Panc1 (cell line): ENCODE measurements around the gene TCP10L. TPM values are rescaled to one million over a fixed set of nuclear protein-coding genes. Genes with fewer than 3 reads are reported as not detected.
A peak's percentile ranks its signal among the peaks of the same experiment; 100 is the strongest.
"Not testable (repeated sequence)": the region's sequence is repeated elsewhere in the genome, so short reads cannot be mapped to it uniquely, and the experiment has no call there.

Experiments
- ATAC-seq: fragments of 200-7000 bp; cut with Tn5 transposase; 2 replicates; pipeline ENCODE4 v1.9.1; 2020; ENCODE audit warnings: mild to moderate bottlenecking, moderate library complexity
- BruUV-seq: library from RNA; stranded (reverse); fragments of 400-500 nt; replicated peaks from 2 replicates; lab custom pipeline; 2021; lab: Mats Ljungman, UMichigan
- CTCF ChIA-PET: fragments of 300-600 bp; sonication (Branson Sonifier 250); formaldehyde crosslinking; loops from one replicate; lab custom pipeline; 2022; ENCODE audit warnings: antibody characterized with exemption; lab: Charles Lee
- POLR2A ChIA-PET: fragments of 300-600 bp; sonication (Branson Sonifier 250); formaldehyde crosslinking; loops from one replicate; lab custom pipeline; 2022; ENCODE audit warnings: antibody characterized with exemption; lab: Charles Lee
- DNase-seq: peaks from one replicate; pipeline ENCODE4 v3.0.0-alpha.2; 2010; ENCODE audit warnings: low read depth, low spot score
- H3K27ac ChIP-seq: 2 replicates; pipeline ENCODE4 v1.5.1; 2011; ENCODE audit warnings: mild to moderate bottlenecking, low read length, inconsistent platforms
- H3K27me3 ChIP-seq: fragments of 200-500 bp; sonication (Bioruptor generic); 2 replicates; pipeline ENCODE4 v1.6.0; 2014; ENCODE audit warnings: low read length, inconsistent platforms; ENCODE audit not compliant: control insufficient read depth, insufficient read depth
- H3K36me3 ChIP-seq: fragments of 200-500 bp; sonication (Bioruptor generic); 2 replicates; pipeline ENCODE4 v1.5.1; 2014; ENCODE audit warnings: inconsistent platforms, mild to moderate bottlenecking, low read length, moderate library complexity; ENCODE audit not compliant: control insufficient read depth, insufficient read depth
- H3K4me1 ChIP-seq: 2 replicates; pipeline ENCODE4 v1.5.1; 2011; ENCODE audit warnings: inconsistent platforms, mild to moderate bottlenecking, low read length, moderate library complexity; ENCODE audit not compliant: control insufficient read depth, insufficient read depth
- H3K4me3 ChIP-seq, 2 experiments: 2 replicates each; pipeline ENCODE4 v1.5.1; 2011 to 2012; ENCODE audit warnings: low read depth in 2 of 2, low read length in 2 of 2, mild to moderate bottlenecking in 2 of 2, inconsistent platforms in 1 of 2, moderate library complexity in 1 of 2
- H3K9me3 ChIP-seq: fragments of 200-500 bp; sonication (Bioruptor generic); 2 replicates; pipeline ENCODE4 v1.5.1; 2014; ENCODE audit warnings: low read depth, mild to moderate bottlenecking, inconsistent platforms, low read length, moderate library complexity; ENCODE audit not compliant: control insufficient read depth, insufficient read depth
- CTCF ChIP-seq: fragments of 450-650 bp; IDR thresholded peaks from 2 replicates; pipeline ENCODE4 v1.5.1; 2017; ENCODE audit warnings: mild to moderate bottlenecking
- POLR2AphosphoS5 ChIP-seq: IDR thresholded peaks from 2 replicates; pipeline ENCODE4 v1.6.1; 2012; ENCODE audit warnings: mild to moderate bottlenecking, low read depth, low read length, moderate library complexity
- REST ChIP-seq, 2 experiments: IDR thresholded peaks; 2 replicates each; pipeline ENCODE4 v1.6.1; 2011 to 2012; ENCODE audit warnings: low read depth in 2 of 2, control low read depth in 1 of 2, low read length in 1 of 2, mild to moderate bottlenecking in 1 of 2, moderate library complexity in 1 of 2; ENCODE audit not compliant: insufficient read depth in 1 of 2
- SIN3A ChIP-seq: IDR thresholded peaks from 2 replicates; pipeline ENCODE4 v1.6.1; 2012; ENCODE audit warnings: low read depth, mild to moderate bottlenecking, low read length, moderate library complexity, borderline replicate concordance; ENCODE audit not compliant: insufficient read depth
- TCF7L2 ChIP-seq: IDR thresholded peaks from 2 replicates; pipeline ENCODE4 v1.6.1; 2011; ENCODE audit warnings: mild to moderate bottlenecking, low read depth, low read length, inconsistent platforms
- in situ Hi-C: cut with HindIII; loops from 2 replicates; pipeline ENCODE4 v1.10.0; 2016; ENCODE audit warnings: low sequenced_read_pairs, low pct_unique_long_range_greater_than_20kb
- intact Hi-C: fragments of 100-400 bp; cut with micrococcal nuclease; formaldehyde crosslinking; loops from one replicate; pipeline ENCODE4 v1.10.0; 2022; ENCODE audit not compliant: unreplicated experiment
- total RNA-seq: library from RNA; stranded (reverse); gene quantifications from one replicate; pipeline ENCODE4 v1.2.1, GENCODE V29; 2021; ENCODE audit not compliant: unreplicated experiment

The TCP10L gene
- total RNA-seq, 1 experiment from 2014 or later = 0.57 TPM

- no peak for DNase-seq
- no peaks in the 10 kb centered on the region for H3K36me3 ChIP-seq
- intact Hi-C loops = loop anchor here (5.0 kb wide), 1 partner anchor 150 kb away; the partner anchor contains the start of gene EVA1C
- no peaks in the 10 kb centered on the region for H3K27me3 ChIP-seq
- H3K4me1 ChIP-seq = no peaks in the 10 kb centered on the region
- in situ Hi-C loops = no loop called here
- ChIA-PET POLR2A (no interaction called here), CTCF (no interaction called here)
- no peaks in the 10 kb centered on the region for H3K9me3 ChIP-seq
- H3K4me3 ChIP-seq = no peak overlapping the region
- no TSS peak for BruUV-seq
- ATAC-seq = peak; percentile 75
- no peak overlapping the region for H3K27ac ChIP-seq
- TF ChIP-seq CTCF = peak; percentile 79
- TF ChIP-seq TCF7L2 = no peak
Measured at GRCh38 chr21:32562426-32562825, 22.9 kb downstream of the TCP10L start.

GRCh38 chr21:32561476-32561875 is 23.8 kb downstream of the TCP10L start:
- H3K27ac ChIP-seq, H3K4me3 ChIP-seq, H3K27me3 ChIP-seq, H3K36me3 ChIP-seq, DNase-seq, BruUV-seq, CTCF ChIA-PET, in situ Hi-C loops, H3K9me3 ChIP-seq, H3K4me1 ChIP-seq, ATAC-seq: not testable (repeated sequence)
- POLR2A ChIA-PET = interaction anchor here (0.5 kb wide), 1 partner anchor 308 kb away, joined by 3 read pairs; no protein-coding TSS in a partner anchor
- intact Hi-C loops = loop anchor here (5.0 kb wide), 1 partner anchor 149 kb away; the partner anchor contains the start of gene EVA1C

GRCh38 chr21:32560896-32561295 is 24.4 kb downstream of the TCP10L start:
- TF ChIP-seq POLR2AphosphoS5 = no peak
- TF ChIP-seq REST (IDR thresholded peaks at IDR 0.05; ENCODE audit: insufficient read depth in 1 of 2, low read depth in 2 of 2, low read length in 1 of 2) = no peak
- TF ChIP-seq TCF7L2 = no peak
- TF ChIP-seq CTCF = no peak
- no peak for TF ChIP-seq SIN3A
- no peak overlapping the region for H3K4me3 ChIP-seq
- intact Hi-C loops = loop anchor here (5.0 kb wide), 1 partner anchor 149 kb away; the partner anchor contains the start of gene EVA1C
- CTCF ChIA-PET = no interaction called here
- H3K27me3 ChIP-seq = no peaks in the 10 kb centered on the region
- in situ Hi-C loops = no loop called here
- ATAC-seq = no peak
- DNase-seq = no peak
- POLR2A ChIA-PET = no interaction called here
- no peaks in the 10 kb centered on the region for H3K36me3 ChIP-seq
- BruUV-seq = no TSS peak
- H3K4me1 ChIP-seq = no peaks in the 10 kb centered on the region
- H3K9me3 ChIP-seq = no peaks in the 10 kb centered on the region
- H3K27ac ChIP-seq = no peak overlapping the region
